H1 (cell line): ENCODE data around the gene RTN4IP1. TPM values are rescaled to one million over a fixed set of nuclear protein-coding genes. Genes with fewer than 3 reads are reported as not detected.

Experiments
- CTCF ChIA-PET: fragments of 300-600 bp; sonication (Branson Sonifier 250); formaldehyde crosslinking; loops from one replicate; lab custom pipeline; 2021; ENCODE audit not compliant: partially characterized antibody; lab: Charles Lee
- POLR2A ChIA-PET: fragments of 300-600 bp; sonication (Branson Sonifier 250); formaldehyde crosslinking; loops from one replicate; lab custom pipeline; 2021; ENCODE audit warnings: inconsistent platforms; ENCODE audit not compliant: partially characterized antibody; lab: Charles Lee
- DNase-seq, 2 experiments: peaks; one replicate each; pipeline versions ENCODE4 v3.0.0 to v3.0.0-alpha.2; 2010 to 2022; ENCODE audit warnings: low spot score in 2 of 2, low read depth in 1 of 2, mixed read lengths in 1 of 2
- FAIRE-seq: peaks from 2 replicates; lab custom pipeline; 2011; peaks lifted over from hg19 to GRCh38; lab: Jason Lieb, UNC
- H2AFZ ChIP-seq: 2 replicates; pipeline ENCODE4 v1.8.1; 2012; ENCODE audit warnings: low read length, inconsistent platforms
- H2AK5ac ChIP-seq: 2 replicates; pipeline ENCODE4 v1.6.1; 2013; ENCODE audit warnings: low read depth, low read length
- H2BK120ac ChIP-seq: replicated peaks from 2 replicates; pipeline ENCODE3; 2013; ENCODE audit warnings: low read depth, low read length, inconsistent platforms
- H2BK12ac ChIP-seq: 2 replicates; pipeline ENCODE4 v1.6.1; 2013; ENCODE audit warnings: low read depth, low read length
- H2BK15ac ChIP-seq: 2 replicates; pipeline ENCODE4 v1.6.1; 2013; ENCODE audit warnings: low read length
- H2BK20ac ChIP-seq: 2 replicates; pipeline ENCODE4 v1.6.1; 2013; ENCODE audit warnings: low read length
- H2BK5ac ChIP-seq: 2 replicates; pipeline ENCODE4 v1.6.1; 2013; ENCODE audit warnings: low read depth, low read length
- H3K14ac ChIP-seq: 2 replicates; pipeline ENCODE4 v1.6.1; 2013; ENCODE audit warnings: inconsistent platforms; ENCODE audit not compliant: insufficient read length
- H3K18ac ChIP-seq: 2 replicates; pipeline ENCODE4 v1.6.1; 2013; ENCODE audit warnings: low read length; ENCODE audit errors: extremely low read depth
- H3K23ac ChIP-seq: 2 replicates; pipeline ENCODE4 v1.6.1; 2013; ENCODE audit warnings: inconsistent platforms; ENCODE audit not compliant: insufficient read length
- H3K23me2 ChIP-seq: 2 replicates; pipeline ENCODE4 v1.6.1; 2013; ENCODE audit warnings: low read depth, low read length
- H3K27ac ChIP-seq: 2 replicates; pipeline ENCODE4 v1.6.1; 2011; ENCODE audit warnings: low read depth, low read length, inconsistent platforms
- H3K27me3 ChIP-seq, 4 experiments: replicated peaks in 1 of 4; 1 replicate in 1 of 4; 2 replicates in 3 of 4; pipeline versions ENCODE4 v1.6.1 to v1.8.1; 2011 to 2013; ENCODE audit warnings: low read length in 3 of 4, mild to moderate bottlenecking in 3 of 4, inconsistent platforms in 2 of 4, mixed read lengths in 2 of 4, moderate library complexity in 1 of 4; ENCODE audit not compliant: control insufficient read depth in 3 of 4, insufficient read depth in 3 of 4; ENCODE audit errors: extremely low read depth in 1 of 4
- H3K36me3 ChIP-seq, 4 experiments: 2 replicates each; pipeline versions ENCODE4 v1.6.1 to v1.8.1; 2011 to 2013; ENCODE audit warnings: mild to moderate bottlenecking in 4 of 4, low read length in 3 of 4, moderate library complexity in 2 of 4, control low read depth in 1 of 4, inconsistent platforms in 1 of 4; ENCODE audit not compliant: insufficient read depth in 4 of 4, control insufficient read depth in 2 of 4
- H3K4ac ChIP-seq: replicated peaks from 2 replicates; pipeline ENCODE3; 2013; ENCODE audit warnings: low read length, low read depth, mixed read lengths, inconsistent platforms; ENCODE audit not compliant: insufficient read length
- H3K4me1 ChIP-seq, 4 experiments: replicated peaks in 1 of 4; 1 replicate in 1 of 4; 2 replicates in 3 of 4; pipeline versions ENCODE4 v1.6.1 to v1.8.1; 2011 to 2013; ENCODE audit warnings: low read length in 3 of 4, inconsistent platforms in 2 of 4, mixed read lengths in 1 of 4; ENCODE audit not compliant: insufficient read depth in 4 of 4, control insufficient read depth in 3 of 4
- H3K4me2 ChIP-seq, 2 experiments: 2 replicates each; pipeline versions ENCODE4 v1.6.1 to v1.8.1; 2011 to 2013; ENCODE audit warnings: low read depth in 2 of 2, low read length in 2 of 2, control low read depth in 1 of 2, inconsistent platforms in 1 of 2, mild to moderate bottlenecking in 1 of 2; ENCODE audit not compliant: insufficient read depth in 1 of 2
- H3K4me3 ChIP-seq, 4 experiments: fragments of 200-600, 300-600 bp in 1 of 4; sonication (generic), shearing (Covaris generic), sonication (Bioruptor Twin) in 1 of 4; 2 replicates each; pipeline versions ENCODE4 v1.5.1 to v1.8.1; 2011 to 2016; ENCODE audit warnings: low read length in 4 of 4, low read depth in 3 of 4, control low read depth in 2 of 4, inconsistent platforms in 2 of 4, mild to moderate bottlenecking in 2 of 4, mixed read lengths in 1 of 4, moderate library complexity in 1 of 4; ENCODE audit not compliant: insufficient read depth in 2 of 4; ENCODE audit errors: extremely low read depth in 1 of 4
- H3K56ac ChIP-seq: replicated peaks from 2 replicates; pipeline ENCODE3; 2013; ENCODE audit warnings: low read depth, mild to moderate bottlenecking, mixed read lengths, low read length, inconsistent platforms; ENCODE audit not compliant: insufficient read length
- H3K79me1 ChIP-seq: 2 replicates; pipeline ENCODE4 v1.6.1; 2013; ENCODE audit warnings: low read depth, low read length, control low read depth
- H3K79me2 ChIP-seq, 2 experiments: 2 replicates each; pipeline versions ENCODE4 v1.6.1 to v1.8.1; 2012 to 2013; ENCODE audit warnings: low read length in 2 of 2, mild to moderate bottlenecking in 2 of 2, inconsistent platforms in 1 of 2; ENCODE audit not compliant: insufficient read depth in 2 of 2, control insufficient read depth in 1 of 2
- H3K9ac ChIP-seq, 4 experiments: replicated peaks in 1 of 4; 1 replicate in 1 of 4; 2 replicates in 3 of 4; pipeline versions ENCODE4 v1.6.1 to v1.8.1; 2011 to 2013; ENCODE audit warnings: low read depth in 3 of 4, low read length in 3 of 4, control low read depth in 2 of 4, mild to moderate bottlenecking in 2 of 4, moderate library complexity in 2 of 4, inconsistent platforms in 1 of 4; ENCODE audit errors: extremely low read depth in 1 of 4
- H3K9me3 ChIP-seq, 2 experiments: 2 replicates each; pipeline versions ENCODE4 v1.6.1 to v1.8.1; 2012 to 2013; ENCODE audit warnings: mild to moderate bottlenecking in 2 of 2, moderate library complexity in 2 of 2, control low read depth in 1 of 2, inconsistent platforms in 1 of 2, low read depth in 1 of 2, low read length in 1 of 2, mixed read lengths in 1 of 2; ENCODE audit not compliant: insufficient read depth in 2 of 2
- H4K20me1 ChIP-seq, 2 experiments: replicated peaks in 1 of 2; 2 replicates each; pipeline versions ENCODE3 to v1.8.1; 2011 to 2013; ENCODE audit warnings: inconsistent platforms in 2 of 2, low read length in 2 of 2, mild to moderate bottlenecking in 1 of 2; ENCODE audit not compliant: insufficient read depth in 2 of 2, control insufficient read depth in 1 of 2
- H4K5ac ChIP-seq: 2 replicates; pipeline ENCODE4 v1.6.1; 2013; ENCODE audit warnings: low read length, low read depth, mixed read lengths, inconsistent platforms; ENCODE audit not compliant: insufficient read length
- H4K8ac ChIP-seq: 2 replicates; pipeline ENCODE4 v1.8.0; 2013; ENCODE audit warnings: mild to moderate bottlenecking, moderate library complexity, low read length, inconsistent platforms; ENCODE audit not compliant: insufficient read depth; ENCODE audit errors: extremely low read depth
- H4K91ac ChIP-seq: replicated peaks from 2 replicates; pipeline ENCODE3; 2013; ENCODE audit warnings: low read length, mixed read lengths, inconsistent platforms; ENCODE audit not compliant: insufficient read length
- BRCA1 ChIP-seq: IDR thresholded peaks from 2 replicates; pipeline ENCODE4 v1.6.1; 2012; ENCODE audit warnings: low read depth, low read length, improper control_type of control experiment
- CBX8 ChIP-seq: fragments of 300-800, 300-1000 bp; sonication (generic); IDR thresholded peaks from 2 replicates; pipeline ENCODE4 v1.7.1; 2016; ENCODE audit warnings: low read depth, low read length, borderline replicate concordance
- EP300 ChIP-seq, 2 experiments: IDR thresholded peaks; 1 replicate in 1 of 2; 2 replicates in 1 of 2; pipeline ENCODE4 v1.6.1; 2011 to 2012; ENCODE audit warnings: low read depth in 2 of 2, low read length in 2 of 2, mild to moderate bottlenecking in 2 of 2, borderline replicate concordance in 1 of 2, inconsistent platforms in 1 of 2, moderate library complexity in 1 of 2
- EZH2 ChIP-seq: fragments of 200-600 bp; sonication (generic); IDR thresholded peaks from 2 replicates; pipeline ENCODE4 v1.7.1; 2012; ENCODE audit warnings: low read depth, mild to moderate bottlenecking, moderate library complexity, low read length, inconsistent platforms; ENCODE audit not compliant: severe bottlenecking
- JUN ChIP-seq: IDR thresholded peaks from 2 replicates; pipeline ENCODE4 v1.6.1; 2011; ENCODE audit warnings: low read depth, mild to moderate bottlenecking, improper control_type of control experiment, low read length
- TAF7 ChIP-seq: optimal IDR thresholded peaks from 2 replicates; pipeline ENCODE3; 2011; ENCODE audit warnings: low read depth, mild to moderate bottlenecking, inconsistent platforms, low read length, moderate library complexity, borderline replicate concordance
- WGBS, 2 experiments: shearing (Covaris generic) in 1 of 2; methylation state at CpG; one replicate each; pipeline versions ENCODE4 v1.1.6 to v1.1.7; 2013 to 2015; ENCODE audit warnings: low lambda C conversion rate in 2 of 2, mixed read lengths in 2 of 2, inconsistent platforms in 1 of 2, low coverage in 1 of 2, missing lambda C conversion rate in 1 of 2; ENCODE audit not compliant: insufficient replicate concordance in 2 of 2, insufficient coverage in 1 of 2, insufficient read length in 1 of 2; ENCODE audit errors: extremely low coverage in 1 of 2, missing lambda C conversion rate in 1 of 2; 5-methylcytosine and 5-hydroxymethylcytosine counted together
- polyA plus RNA-seq, 7 experiments: library from polyadenylated mRNA; depleted of rRNA in 3 of 7; stranded (reverse) in 5 of 7; unstranded in 2 of 7; fragments of >200 nt in 5 of 7; fragments of 200-250 nt in 2 of 7; gene quantifications; 1 replicate in 5 of 7; 2 replicates in 1 of 7; 4 replicates in 1 of 7; pipeline versions ENCODE4 v1.2.1 to v1.2.3, GENCODE V29; 2011 to 2013; ENCODE audit warnings: missing spikeins in 2 of 7, mixed read lengths in 2 of 7
- total RNA-seq: library from RNA; stranded (reverse); fragmentation: NEBNext Ultra II Directional; extraction: Animal tissue kit (Norgen Biotek cat#: 25700); gene quantifications from 2 replicates; pipeline ENCODE4 v1.2.1, GENCODE V29; 2021

RTN4IP1 gene
- total and polyA plus RNA-seq, 2 of the 8 experiments (the other 6 are each of a cell fraction or from before 2014, with no cell fraction given), result 14.6 to 19.5 TPM

- POLR2A ChIA-PET, result interaction anchor here (0.9 to 1.1 kb wide), 2 partner anchors 28 to 183 kb away, joined by 3 to 4 read pairs; no protein-coding TSS in a partner anchor
- H3K4me3 ChIP-seq, result no peak overlapping the region
- H3K23ac ChIP-seq, result no peak overlapping the region
- no peak overlapping the region for H3K27ac ChIP-seq
- CTCF ChIA-PET, result no interaction called here
- no peak overlapping the region for H3K4ac ChIP-seq
- no peaks in the 10 kb centered on the region for H4K20me1 ChIP-seq
- H2BK15ac ChIP-seq, result no peak overlapping the region
- no peak overlapping the region for H3K56ac ChIP-seq
- H2BK12ac ChIP-seq, result no peak overlapping the region
- no peak overlapping the region for H4K5ac ChIP-seq
- H2BK20ac ChIP-seq, result no peak overlapping the region
- no peaks in the 10 kb centered on the region for H3K23me2 ChIP-seq
- no peaks in the 10 kb centered on the region for H3K79me1 ChIP-seq
- no peak overlapping the region for H2BK120ac ChIP-seq
- H2AFZ ChIP-seq, result no peak overlapping the region
- no peak overlapping the region for H4K8ac ChIP-seq
- H2AK5ac ChIP-seq, result no peak overlapping the region
- no peak overlapping the region for H3K14ac ChIP-seq
- TF ChIP-seq CBX8 (no peak), BRCA1 (no peak), EP300 (IDR thresholded peaks at IDR 0.05; ENCODE audit: borderline replicate concordance in 1 of 2, low read depth in 2 of 2, low read length in 2 of 2) (no peak), TAF7 (no peak), EZH2 (no peak), JUN (no peak)
- DNase-seq (no peak), FAIRE-seq (no peak)
- H4K91ac ChIP-seq, result no peak overlapping the region
- no peaks in the 10 kb centered on the region for H3K9me3 ChIP-seq
- no peak overlapping the region for H3K4me2 ChIP-seq
- no peaks in the 10 kb centered on the region; a peak in 1 of 8 replicates for H3K36me3 ChIP-seq
- H3K27me3 ChIP-seq, result no peaks in the 10 kb centered on the region
- H3K4me1 ChIP-seq, result no peaks in the 10 kb centered on the region; a peak in 1 of 7 replicates
- 50% methylated on average over 2 of the region's 2 CpGs; no CpG with 5 or more reads in 1 of the 2 experiments for WGBS, 2 experiments
- no peak overlapping the region for H3K18ac ChIP-seq
- H3K79me2 ChIP-seq, result no peaks in the 10 kb centered on the region
- no peak overlapping the region for H3K9ac ChIP-seq
- H2BK5ac ChIP-seq, result no peak overlapping the region
These were observed 29.9 kb downstream of the RTN4IP1 start for GRCh38 chr6:106599440-106599839.
